Ovary (tissue), 9 donors: ENCODE results near the gene GCHFR. TPM values are rescaled to one million over a fixed set of nuclear protein-coding genes. Genes with fewer than 3 reads are reported as not detected.
A peak's percentile ranks its signal among the peaks of the same experiment; 100 is the strongest.

Experiments
- DNase-seq, 5 donors: peaks; one replicate each; pipeline ENCODE4 v3.0.0-alpha.2; 2019 to 2020
- H3K27ac ChIP-seq, 2 donors: fragments of 200-600 bp; one replicate each; pipeline versions ENCODE4 v1.5.1 to v1.8.0; 2019 to 2022
- H3K27me3 ChIP-seq: fragments of 200-600 bp; one replicate; pipeline ENCODE4 v1.8.0; 2022
- H3K36me3 ChIP-seq: fragments of 200-600 bp; sonication (generic); one replicate; pipeline ENCODE4 v1.5.1; 2019
- H3K4me1 ChIP-seq: one replicate; pipeline ENCODE4 v1.8.1; 2013; ENCODE audit warnings: mild to moderate bottlenecking, moderate library complexity; ENCODE audit not compliant: insufficient read depth
- H3K4me3 ChIP-seq: fragments of 200-600 bp; sonication (generic); one replicate; pipeline ENCODE4 v1.5.1; 2017
- H3K9me3 ChIP-seq, 2 donors: fragments of 200-600 bp in 1 of 2; sonication (generic) in 1 of 2; one replicate each; pipeline versions ENCODE4 v1.5.1 to v1.8.1; 2013 to 2019; ENCODE audit warnings: mild to moderate bottlenecking in 1 of 2, moderate library complexity in 1 of 2
- EP300 ChIP-seq: sonication (generic); formaldehyde crosslinking; IDR thresholded peaks from one replicate; pipeline ENCODE4 v1.6.1; 2017; ENCODE audit warnings: antibody characterized with exemption
- POLR2A ChIP-seq: fragments of 450-650 bp; IDR thresholded peaks from one replicate; pipeline ENCODE4 v1.6.1; 2017; ENCODE audit warnings: antibody characterized with exemption, mild to moderate bottlenecking, moderate library complexity
- WGBS, 3 donors: extraction: QIAGEN DNeasy Blood & Tissue Kit in 1 of 3; methylation state at CpG; one replicate each; pipeline versions ENCODE4 v1.1.5 to v1.1.7; 2013 to 2017; 5-methylcytosine and 5-hydroxymethylcytosine counted together
- intact Hi-C, 4 donors: fragments of 100-400 bp; cut with DNase I; formaldehyde crosslinking; loops; one replicate each; pipeline versions ENCODE4 v1.11.0 to v1.15.1; 2022 to 2023
- polyA plus RNA-seq, 2 donors: library from polyadenylated mRNA; stranded (reverse); fragments of 200-250 nt in 1 of 2; fragments of 350-450 nt in 1 of 2; fragmentation: Illumina TruSeq in 1 of 2; extraction: RNeasy Lipid Tissue Mini Kit (QIAGEN cat#74804) in 1 of 2; gene quantifications; one replicate each; pipeline ENCODE4 v1.2.3, GENCODE V29; 2013 to 2014
- total RNA-seq, 7 donors: library from RNA; depleted of rRNA in 2 of 7; stranded (reverse); fragments of >200 nt in 2 of 7; fragmentation: NEBNext Ultra II Directional in 3 of 7; extraction: Animal tissue kit (Norgen Biotek cat#: 25700) in 3 of 7; gene quantifications; one replicate each; pipeline versions ENCODE4 v1.1.0 to v1.2.4, GENCODE V29; 2016 to 2023
- TF ChIP-seq, protein P1 (sequence below), 3 donors: fragments of 450-650 bp in 2 of 3; fragments of 200-600 bp in 1 of 3; IDR thresholded peaks; one replicate each; pipeline versions ENCODE4 v1.5.1 to v1.8.0; 2016 to 2022; ENCODE audit warnings: antibody characterized with exemption in 3 of 3, mild to moderate bottlenecking in 1 of 3
- donor health status: DM: no; HTN: no; CAD: no; lungs with moderate emphysema.
- donor health status: DM: no; HTN: no; CAD: no.
- donor health status: Bipolar disorder and iron deficiency.
- donor health status: DM: yes; HTN: yes; CAD: no.
- donor health status: DM: no; HTN: no; CAD: no.
- donor health status: DM: yes; HTN: yes; CAD: no.

GCHFR gene
- total and polyA plus RNA-seq, 9 donors: 2.8 to 40.1 (median 20.8) TPM

DNA sequence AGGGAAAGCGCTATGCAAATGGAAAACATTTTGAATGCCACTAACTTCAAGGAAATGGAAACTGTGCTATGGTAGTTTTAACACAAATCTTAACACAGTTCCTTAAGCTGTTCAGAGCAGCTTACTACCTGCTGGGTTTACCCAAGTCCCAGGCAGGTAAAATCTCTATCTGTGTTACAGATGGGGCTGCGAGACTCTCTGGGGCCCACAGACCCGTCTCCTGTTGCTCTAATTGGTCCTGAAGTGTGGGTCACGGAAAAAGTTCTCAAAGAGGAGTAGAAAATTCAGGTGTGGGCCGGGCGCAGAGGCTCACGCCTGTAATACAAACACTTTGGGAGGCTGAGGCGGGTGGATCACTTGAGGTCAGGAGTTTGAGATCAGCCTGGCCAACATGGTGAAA lies 26.1 kb downstream of the GCHFR start:
- intact Hi-C loops: no loop called here
- H3K4me3 ChIP-seq: no peak overlapping the region
- no peaks in the 10 kb centered on the region for H3K36me3 ChIP-seq
- H3K27ac ChIP-seq: no peak overlapping the region
- DNase-seq: no peak
- H3K9me3 ChIP-seq: no peaks in the 10 kb centered on the region
- H3K4me1 ChIP-seq: peaks cover 12% of the 10 kb centered on the region
- TF ChIP-seq EP300 (no peak), POLR2A (no peak)
- TF ChIP-seq, protein P1, sequence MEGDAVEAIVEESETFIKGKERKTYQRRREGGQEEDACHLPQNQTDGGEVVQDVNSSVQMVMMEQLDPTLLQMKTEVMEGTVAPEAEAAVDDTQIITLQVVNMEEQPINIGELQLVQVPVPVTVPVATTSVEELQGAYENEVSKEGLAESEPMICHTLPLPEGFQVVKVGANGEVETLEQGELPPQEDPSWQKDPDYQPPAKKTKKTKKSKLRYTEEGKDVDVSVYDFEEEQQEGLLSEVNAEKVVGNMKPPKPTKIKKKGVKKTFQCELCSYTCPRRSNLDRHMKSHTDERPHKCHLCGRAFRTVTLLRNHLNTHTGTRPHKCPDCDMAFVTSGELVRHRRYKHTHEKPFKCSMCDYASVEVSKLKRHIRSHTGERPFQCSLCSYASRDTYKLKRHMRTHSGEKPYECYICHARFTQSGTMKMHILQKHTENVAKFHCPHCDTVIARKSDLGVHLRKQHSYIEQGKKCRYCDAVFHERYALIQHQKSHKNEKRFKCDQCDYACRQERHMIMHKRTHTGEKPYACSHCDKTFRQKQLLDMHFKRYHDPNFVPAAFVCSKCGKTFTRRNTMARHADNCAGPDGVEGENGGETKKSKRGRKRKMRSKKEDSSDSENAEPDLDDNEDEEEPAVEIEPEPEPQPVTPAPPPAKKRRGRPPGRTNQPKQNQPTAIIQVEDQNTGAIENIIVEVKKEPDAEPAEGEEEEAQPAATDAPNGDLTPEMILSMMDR (IDR thresholded peaks at IDR 0.05): no peak
- H3K27me3 ChIP-seq: no peaks in the 10 kb centered on the region
- 95 to 99% (median 96%) methylated on average over 8 of the region's 8 CpGs for WGBS, 3 donors

DNA sequence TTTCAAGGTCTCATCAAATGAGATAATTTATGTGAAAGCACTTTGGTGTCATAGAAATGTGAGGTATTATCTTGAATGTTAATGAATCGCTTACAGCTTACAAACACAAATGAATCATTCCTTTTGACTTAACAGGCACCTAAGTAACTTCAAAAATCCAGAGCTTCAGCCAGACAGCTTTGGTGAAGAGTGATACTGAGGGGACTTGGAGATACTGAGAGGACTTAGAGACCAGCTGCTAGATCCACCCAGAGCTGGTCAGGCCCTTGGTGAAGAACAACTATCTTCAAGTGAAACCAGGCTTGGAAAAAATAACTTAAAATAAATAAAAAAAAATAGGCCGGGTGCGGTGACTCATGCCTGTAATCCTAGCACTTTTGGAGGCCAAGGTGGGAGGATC lies 26.9 kb downstream of the GCHFR start:
- Histone ChIP-seq H3K27me3 (no peaks in the 10 kb centered on the region), H3K9me3 (no peaks in the 10 kb centered on the region), H3K4me1 (peaks cover 10% of the 10 kb centered on the region), H3K4me3 (no peak overlapping the region), H3K36me3 (no peaks in the 10 kb centered on the region), H3K27ac (no peak overlapping the region)
- intact Hi-C loops: no loop called here
- WGBS, 3 donors: 56 to 80% (median 62%) methylated on average over 3 of the region's 3 CpGs
- TF ChIP-seq POLR2A (no peak), EP300 (no peak)
- TF ChIP-seq, protein P1 (IDR thresholded peaks at IDR 0.05): no peak
- no peak for DNase-seq

DNA sequence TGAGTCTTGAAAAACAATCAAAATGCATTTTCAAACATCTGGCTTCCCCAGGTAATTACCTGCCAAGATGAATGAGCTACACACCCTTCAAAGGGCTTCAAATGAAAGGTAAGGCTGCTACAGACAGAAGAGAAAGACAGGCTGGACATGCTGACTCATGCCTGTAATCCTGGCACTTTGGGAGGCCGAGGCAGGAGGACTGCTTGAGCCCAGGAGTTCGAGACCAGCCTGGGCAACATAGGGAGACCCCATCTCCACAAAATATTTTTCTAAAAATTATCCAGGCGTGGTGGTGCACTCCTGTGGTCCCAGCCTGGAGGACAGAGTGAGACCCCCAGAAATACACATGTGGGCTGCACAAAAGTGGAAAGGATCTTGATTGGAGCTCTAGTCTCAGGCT lies 28.5 kb downstream of the GCHFR start:
- TF ChIP-seq, protein P1 (IDR thresholded peaks at IDR 0.05): no peak
- no peak for TF ChIP-seq EP300
- no peak for TF ChIP-seq POLR2A
- intact Hi-C loops: no loop called here
- 98 to 100% (median 99%) methylated on average over 3 of the region's 3 CpGs for WGBS, 3 donors
- Histone ChIP-seq H3K4me1 (peaks cover 10% of the 10 kb centered on the region), H3K36me3 (no peaks in the 10 kb centered on the region), H3K4me3 (no peak overlapping the region), H3K27ac (no peak overlapping the region), H3K9me3 (no peaks in the 10 kb centered on the region), H3K27me3 (no peaks in the 10 kb centered on the region)
- no peak for DNase-seq

DNA sequence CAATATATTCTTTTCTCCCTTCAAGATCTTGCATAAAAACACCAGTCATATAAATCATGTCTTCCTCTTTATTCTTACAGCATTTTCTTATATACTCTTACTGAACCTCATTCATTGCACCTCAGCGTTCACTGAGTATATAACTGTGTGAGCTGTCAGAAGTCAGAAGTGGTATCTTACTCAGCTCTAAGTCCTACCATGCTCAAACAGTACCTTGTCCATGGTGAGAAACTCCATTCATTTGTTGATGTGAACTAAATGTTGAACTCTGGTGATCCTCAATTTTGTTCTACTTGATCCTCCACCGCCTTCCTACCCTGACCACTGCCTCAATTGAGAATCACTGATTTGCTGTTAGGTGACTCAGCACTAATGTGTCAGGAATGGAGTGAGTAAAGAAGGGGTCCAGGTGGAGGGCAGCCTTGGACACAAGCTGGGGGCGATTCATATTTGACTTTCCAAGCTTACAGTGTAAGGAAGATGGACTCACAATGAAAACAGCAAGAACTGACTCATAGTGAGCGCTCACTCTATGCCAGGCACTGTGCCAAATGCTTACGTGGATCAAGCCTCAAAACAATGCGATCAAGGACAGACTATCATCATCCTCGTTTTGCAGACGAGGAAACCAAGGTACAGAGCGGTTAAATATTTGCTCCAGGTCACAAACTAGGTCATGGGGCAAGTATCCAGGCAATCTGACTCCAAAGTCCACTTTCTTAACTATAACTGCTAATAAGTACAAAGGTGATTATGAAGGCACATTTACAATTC lies 29.5 kb downstream of the GCHFR start:
- TF ChIP-seq EP300 (no peak), POLR2A (no peak)
- TF ChIP-seq, protein P1 (IDR thresholded peaks at IDR 0.05): no peak
- Histone ChIP-seq H3K36me3 (no peaks in the 10 kb centered on the region), H3K4me1 (peaks cover 5% of the 10 kb centered on the region), H3K27me3 (no peaks in the 10 kb centered on the region), H3K4me3 (no peak overlapping the region), H3K9me3 (no peaks in the 10 kb centered on the region), H3K27ac (no peak overlapping the region)
- 45 to 56% (median 52%) methylated on average over 9 of the region's 9 CpGs for WGBS, 3 donors
- intact Hi-C loops: loop anchor here in 1 of 4 donors (1.0 kb wide), 1 partner anchor 12 kb away; no protein-coding TSS in a partner anchor
- DNase-seq: peak in 4 of 5 donors; percentile 48 to 62 (median 52)
